Measurements from ENCODE around the gene HEPACAM. TPM values are rescaled to one million over a fixed set of nuclear protein-coding genes. Genes with fewer than 3 reads are reported as not detected.

HEPACAM gene
- total and polyA plus RNA-seq, 7 experiments from 2014 or later, result not detected

DNA sequence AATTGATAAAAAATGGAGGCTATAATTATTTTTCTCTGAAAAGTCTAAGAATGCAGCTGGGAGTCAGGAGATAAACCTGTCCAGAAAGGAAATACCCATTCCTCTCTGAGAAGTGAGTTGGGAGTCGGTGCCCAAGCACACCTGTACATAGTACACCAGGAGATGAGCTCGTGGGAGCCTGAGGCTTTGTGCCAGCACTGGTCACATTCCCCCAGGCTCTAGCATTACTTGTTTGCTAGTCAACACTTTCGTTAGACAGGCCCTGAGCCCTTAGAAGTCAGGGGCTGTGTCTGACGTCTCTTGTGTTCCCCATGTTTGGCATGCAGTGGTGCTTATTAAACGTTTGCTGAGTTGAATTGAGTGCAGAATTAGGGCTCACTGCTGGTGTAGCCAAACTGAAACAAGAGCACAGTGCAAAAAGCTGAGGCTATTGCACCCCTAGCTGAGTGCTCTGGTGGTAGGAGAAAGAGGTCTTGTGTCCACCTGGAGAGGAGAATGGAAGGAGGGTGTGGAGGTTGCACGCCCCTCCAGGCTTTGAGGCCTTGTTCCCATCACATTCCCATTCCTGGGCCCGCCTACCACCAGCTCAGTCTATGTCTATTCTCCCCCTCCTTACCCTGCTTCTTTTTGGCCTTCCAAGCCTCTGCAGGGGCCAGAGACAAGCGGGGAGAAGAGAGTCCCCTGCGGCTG, 45.0 kb downstream of the HEPACAM start:
- Mint-ChIP-seq H3K4me1 (peaks cover 0 to 10% (median 0%) of the 10 kb centered on the region in 7 donors), H3K36me3 (no peaks in the 10 kb centered on the region), H3K9me3 (peaks cover 0 to 2% (median 0%) of the 10 kb centered on the region in 11 donors), H3K4me3 (no peak overlapping the region), H3K27me3 (peaks cover 0 to 16% (median 14%) of the 10 kb centered on the region in 5 donors), H3K27ac (no peak overlapping the region)
- ChIA-PET CTCF (interaction anchor here (0.8 kb wide), 1 partner anchor 10 kb away, joined by 4 read pairs; no protein-coding TSS in a partner anchor), POLR2A (no interaction called here)
- H3K4me1 ChIP-seq (ENCODE audit: control insufficient read depth in 2 of 2, insufficient read depth in 2 of 2, low read length in 2 of 2), result no peaks in the 10 kb centered on the region
- H3K9me3 ChIP-seq (ENCODE audit: control insufficient read depth in 2 of 3, low read length in 3 of 3), result no peaks in the 10 kb centered on the region
- H3K27me3 ChIP-seq (ENCODE audit: control insufficient read depth in 2 of 2, insufficient read depth in 2 of 2, low read length in 2 of 2), result no peaks in the 10 kb centered on the region
- DNase-seq (no peak), ATAC-seq (no peak)
- H3K27ac ChIP-seq (ENCODE audit: low read depth, low read length), result no peak overlapping the region
- H3K4me3 ChIP-seq (ENCODE audit: low read length), result no peak overlapping the region
- intact Hi-C loops (cut with micrococcal nuclease), result no loop called here
- no peaks in the 10 kb centered on the region for H3K36me3 ChIP-seq (ENCODE audit: control insufficient read depth in 2 of 3, insufficient read depth in 3 of 3, low read length in 3 of 3)

- H3K4me1 ChIP-seq (ENCODE audit: control insufficient read depth in 2 of 2, insufficient read depth in 2 of 2, low read length in 2 of 2), result no peaks in the 10 kb centered on the region
- no peaks in the 10 kb centered on the region for H3K27me3 ChIP-seq (ENCODE audit: control insufficient read depth in 2 of 2, insufficient read depth in 2 of 2, low read length in 2 of 2)
- intact Hi-C loops (cut with micrococcal nuclease), result no loop called here
- ChIA-PET CTCF (interaction anchor here (0.7 to 0.8 kb wide), 2 partner anchors 9 to 10 kb away, joined by 3 to 4 read pairs; no protein-coding TSS in a partner anchor), POLR2A (no interaction called here)
- H3K27ac Mint-ChIP-seq, result no peak overlapping the region
- H3K36me3 Mint-ChIP-seq, result no peaks in the 10 kb centered on the region
- H3K27me3 Mint-ChIP-seq, result peaks cover 0 to 16% (median 14%) of the 10 kb centered on the region in 5 donors
- H3K4me1 Mint-ChIP-seq, result peaks cover 0 to 10% (median 0%) of the 10 kb centered on the region in 7 donors
- no peaks in the 10 kb centered on the region for H3K36me3 ChIP-seq (ENCODE audit: control insufficient read depth in 2 of 3, insufficient read depth in 3 of 3, low read length in 3 of 3)
- H3K9me3 ChIP-seq (ENCODE audit: control insufficient read depth in 2 of 3, low read length in 3 of 3), result no peaks in the 10 kb centered on the region
- no peak overlapping the region for H3K27ac ChIP-seq (ENCODE audit: low read depth, low read length)
- peaks cover 0 to 2% (median 0%) of the 10 kb centered on the region in 11 donors for H3K9me3 Mint-ChIP-seq
- ATAC-seq (no peak), DNase-seq (no peak)
- H3K4me3 ChIP-seq (ENCODE audit: low read length), result no peak overlapping the region
- no peak overlapping the region for H3K4me3 Mint-ChIP-seq
Measured at GRCh38 chr11:124890151-124890550, 45.7 kb downstream of the HEPACAM start.

DNA sequence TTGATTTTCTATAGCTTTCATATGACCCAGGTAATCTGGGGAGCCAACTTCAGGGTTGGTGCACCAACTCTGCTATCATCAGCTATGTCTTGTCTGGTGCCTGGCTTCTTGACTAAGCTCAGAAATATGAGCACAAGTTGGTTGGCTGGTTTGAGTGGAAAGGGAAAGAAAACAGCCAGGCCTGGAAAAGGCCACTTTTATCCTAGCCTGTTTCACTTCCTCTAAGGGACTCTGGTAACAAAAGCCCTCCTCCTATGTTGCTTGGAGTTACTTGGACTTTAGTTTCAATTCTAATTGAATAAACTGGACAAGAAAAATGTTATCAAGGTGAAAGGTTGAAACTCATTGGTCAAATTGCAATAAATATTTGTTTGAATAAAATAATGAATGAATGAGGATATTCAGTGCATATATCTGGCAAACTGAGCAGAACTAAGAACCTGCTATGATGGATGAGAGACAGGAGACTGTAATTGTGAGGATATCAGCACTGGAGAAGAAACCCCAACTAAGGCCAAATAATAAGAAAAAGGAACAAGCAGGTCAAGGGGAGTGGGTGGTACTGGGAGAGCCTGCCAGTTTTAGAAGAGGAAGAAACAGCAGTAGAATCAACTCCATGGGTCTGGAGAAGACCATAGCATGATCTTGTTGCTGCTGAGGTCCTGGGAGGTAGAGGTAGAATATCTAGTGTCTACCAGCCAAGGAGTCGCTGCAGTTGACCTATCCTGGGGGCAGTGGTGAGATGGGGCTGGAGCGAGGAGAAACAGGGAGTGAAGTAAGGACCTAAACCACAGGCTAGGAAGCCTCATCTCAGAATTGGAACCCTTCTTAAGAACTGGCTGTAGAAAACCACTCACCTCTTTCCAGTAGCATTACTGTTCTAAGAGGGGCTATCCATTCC, 46.4 kb downstream of the HEPACAM start:
- DNase-seq (no peak), ATAC-seq (no peak)
- Mint-ChIP-seq H3K27ac (no peak overlapping the region), H3K36me3 (no peaks in the 10 kb centered on the region), H3K4me1 (peaks cover 0 to 10% (median 0%) of the 10 kb centered on the region in 7 donors), H3K4me3 (no peak overlapping the region), H3K27me3 (peaks cover 0 to 16% (median 14%) of the 10 kb centered on the region in 5 donors), H3K9me3 (peaks cover 0 to 2% (median 0%) of the 10 kb centered on the region in 11 donors)
- POLR2A ChIA-PET, result interaction anchor here (0.6 to 1.6 kb wide), 2 partner anchors 13 to 215 kb away, joined by 4 to 7 read pairs; no protein-coding TSS in a partner anchor
- no peaks in the 10 kb centered on the region for H3K4me1 ChIP-seq (ENCODE audit: control insufficient read depth in 2 of 2, insufficient read depth in 2 of 2, low read length in 2 of 2)
- no peak overlapping the region for H3K27ac ChIP-seq (ENCODE audit: low read depth, low read length)
- intact Hi-C loops (cut with micrococcal nuclease), result no loop called here
- CTCF ChIA-PET, result interaction anchor here (0.7 kb wide), 1 partner anchor 8 kb away, joined by 3 read pairs; no protein-coding TSS in a partner anchor
- H3K4me3 ChIP-seq (ENCODE audit: low read length), result no peak overlapping the region
- H3K27me3 ChIP-seq (ENCODE audit: control insufficient read depth in 2 of 2, insufficient read depth in 2 of 2, low read length in 2 of 2), result no peaks in the 10 kb centered on the region
- no peaks in the 10 kb centered on the region for H3K36me3 ChIP-seq (ENCODE audit: control insufficient read depth in 2 of 3, insufficient read depth in 3 of 3, low read length in 3 of 3)
- H3K9me3 ChIP-seq (ENCODE audit: control insufficient read depth in 2 of 3, low read length in 3 of 3), result no peaks in the 10 kb centered on the region

- Mint-ChIP-seq H3K4me3 (no peak overlapping the region), H3K36me3 (peaks cover 0 to 5% (median 0%) of the 10 kb centered on the region in 5 donors), H3K27me3 (peaks cover 0 to 16% (median 14%) of the 10 kb centered on the region in 5 donors), H3K4me1 (peaks cover 0 to 8% (median 0%) of the 10 kb centered on the region in 7 donors), H3K9me3 (peaks cover 0 to 2% (median 0%) of the 10 kb centered on the region in 11 donors), H3K27ac (no peak overlapping the region)
- no peak overlapping the region for H3K27ac ChIP-seq (ENCODE audit: low read depth, low read length)
- DNase-seq, result no peak
- no peak overlapping the region for H3K4me3 ChIP-seq (ENCODE audit: low read length)
- CTCF ChIA-PET, result interaction anchor here (1.9 kb wide), 1 partner anchor 11 kb away, joined by 7 read pairs; no protein-coding TSS in a partner anchor
- H3K36me3 ChIP-seq (ENCODE audit: control insufficient read depth in 2 of 3, insufficient read depth in 3 of 3, low read length in 3 of 3), result no peaks in the 10 kb centered on the region
- H3K4me1 ChIP-seq (ENCODE audit: control insufficient read depth in 2 of 2, insufficient read depth in 2 of 2, low read length in 2 of 2), result no peaks in the 10 kb centered on the region
- H3K9me3 ChIP-seq (ENCODE audit: control insufficient read depth in 2 of 3, low read length in 3 of 3), result no peaks in the 10 kb centered on the region
- ATAC-seq, result no peak
- intact Hi-C loops (cut with micrococcal nuclease), result no loop called here
- POLR2A ChIA-PET, result no interaction called here
- no peaks in the 10 kb centered on the region for H3K27me3 ChIP-seq (ENCODE audit: control insufficient read depth in 2 of 2, insufficient read depth in 2 of 2, low read length in 2 of 2)
Measured at GRCh38 chr11:124887667-124888013, 48.2 kb downstream of the HEPACAM start.

- intact Hi-C loops (cut with micrococcal nuclease), result no loop called here
- ChIA-PET POLR2A (no interaction called here), CTCF (interaction anchor here (0.6 to 1.9 kb wide), 2 partner anchors 11 to 60 kb away, joined by 4 to 7 read pairs; no protein-coding TSS in a partner anchor)
- Histone ChIP-seq H3K4me3 (ENCODE audit: low read length) (no peak overlapping the region), H3K27me3 (ENCODE audit: control insufficient read depth in 2 of 2, insufficient read depth in 2 of 2, low read length in 2 of 2) (no peaks in the 10 kb centered on the region), H3K9me3 (ENCODE audit: control insufficient read depth in 2 of 3, low read length in 3 of 3) (no peaks in the 10 kb centered on the region), H3K4me1 (ENCODE audit: control insufficient read depth in 2 of 2, insufficient read depth in 2 of 2, low read length in 2 of 2) (no peaks in the 10 kb centered on the region), H3K27ac (ENCODE audit: low read depth, low read length) (no peak overlapping the region), H3K36me3 (ENCODE audit: control insufficient read depth in 2 of 3, insufficient read depth in 3 of 3, low read length in 3 of 3) (no peaks in the 10 kb centered on the region)
- peak overlapping the region in 1 of 9 donors; percentile 87 for H3K27ac Mint-ChIP-seq
- H3K27me3 Mint-ChIP-seq, result peaks cover 0 to 16% (median 14%) of the 10 kb centered on the region in 5 donors
- no peak overlapping the region for H3K4me3 Mint-ChIP-seq
- peaks cover 0 to 6% (median 0%) of the 10 kb centered on the region in 7 donors for H3K4me1 Mint-ChIP-seq
- DNase-seq (no peak), ATAC-seq (no peak)
- peaks cover 0 to 5% (median 0%) of the 10 kb centered on the region in 5 donors for H3K36me3 Mint-ChIP-seq
- peaks cover 0 to 2% (median 0%) of the 10 kb centered on the region in 11 donors for H3K9me3 Mint-ChIP-seq
Measured at GRCh38 chr11:124886978-124887666, 48.7 kb downstream of the HEPACAM start.

- Histone ChIP-seq H3K27me3 (ENCODE audit: control insufficient read depth in 2 of 2, insufficient read depth in 2 of 2, low read length in 2 of 2) (no peaks in the 10 kb centered on the region), H3K27ac (ENCODE audit: low read depth, low read length) (no peak overlapping the region), H3K36me3 (ENCODE audit: control insufficient read depth in 2 of 3, insufficient read depth in 3 of 3, low read length in 3 of 3) (no peaks in the 10 kb centered on the region), H3K4me3 (ENCODE audit: low read length) (no peak overlapping the region), H3K4me1 (ENCODE audit: control insufficient read depth in 2 of 2, insufficient read depth in 2 of 2, low read length in 2 of 2) (no peaks in the 10 kb centered on the region), H3K9me3 (ENCODE audit: control insufficient read depth in 2 of 3, low read length in 3 of 3) (no peaks in the 10 kb centered on the region)
- DNase-seq (no peak), ATAC-seq (peak; percentile 27)
- intact Hi-C loops (cut with micrococcal nuclease), result no loop called here
- Mint-ChIP-seq H3K4me1 (peaks cover 0 to 6% (median 0%) of the 10 kb centered on the region in 7 donors), H3K27me3 (peaks cover 0 to 16% (median 14%) of the 10 kb centered on the region in 5 donors), H3K4me3 (no peak overlapping the region), H3K27ac (no peak overlapping the region), H3K36me3 (peaks cover 0 to 5% (median 0%) of the 10 kb centered on the region in 5 donors), H3K9me3 (peaks cover 0 to 2% (median 0%) of the 10 kb centered on the region in 11 donors)
- ChIA-PET CTCF (interaction anchor here (0.6 to 1.9 kb wide), 2 partner anchors 10 to 59 kb away, joined by 4 to 7 read pairs; no protein-coding TSS in a partner anchor), POLR2A (no interaction called here)
Measured at GRCh38 chr11:124886476-124886875, 49.4 kb downstream of the HEPACAM start.

Measured in naive thymus-derived CD4-positive, alpha-beta T cell (primary cell).